PFSK-1 (cell line): ENCODE measurements around the gene NNAT.

ENCODE experiments used
- POLR2AphosphoS5 ChIP-seq: IDR thresholded peaks from 2 replicates; pipeline ENCODE4 v1.6.1; 2012; ENCODE audit warnings: low read depth, mild to moderate bottlenecking, control low read depth, low read length, moderate library complexity
- REST ChIP-seq, 2 experiments: IDR thresholded peaks; 2 replicates each; pipeline versions ENCODE4 v1.6.1 to v1.8.0; 2011 to 2012; ENCODE audit warnings: low read depth in 2 of 2, low read length in 2 of 2, control low read depth in 1 of 2, inconsistent platforms in 1 of 2, mild to moderate bottlenecking in 1 of 2, moderate library complexity in 1 of 2; ENCODE audit not compliant: insufficient read depth in 1 of 2
- TAF1 ChIP-seq: IDR thresholded peaks from 2 replicates; pipeline ENCODE4 v1.6.1; 2012; ENCODE audit warnings: low read length, control low read depth, borderline replicate concordance; ENCODE audit not compliant: insufficient read depth

DNA sequence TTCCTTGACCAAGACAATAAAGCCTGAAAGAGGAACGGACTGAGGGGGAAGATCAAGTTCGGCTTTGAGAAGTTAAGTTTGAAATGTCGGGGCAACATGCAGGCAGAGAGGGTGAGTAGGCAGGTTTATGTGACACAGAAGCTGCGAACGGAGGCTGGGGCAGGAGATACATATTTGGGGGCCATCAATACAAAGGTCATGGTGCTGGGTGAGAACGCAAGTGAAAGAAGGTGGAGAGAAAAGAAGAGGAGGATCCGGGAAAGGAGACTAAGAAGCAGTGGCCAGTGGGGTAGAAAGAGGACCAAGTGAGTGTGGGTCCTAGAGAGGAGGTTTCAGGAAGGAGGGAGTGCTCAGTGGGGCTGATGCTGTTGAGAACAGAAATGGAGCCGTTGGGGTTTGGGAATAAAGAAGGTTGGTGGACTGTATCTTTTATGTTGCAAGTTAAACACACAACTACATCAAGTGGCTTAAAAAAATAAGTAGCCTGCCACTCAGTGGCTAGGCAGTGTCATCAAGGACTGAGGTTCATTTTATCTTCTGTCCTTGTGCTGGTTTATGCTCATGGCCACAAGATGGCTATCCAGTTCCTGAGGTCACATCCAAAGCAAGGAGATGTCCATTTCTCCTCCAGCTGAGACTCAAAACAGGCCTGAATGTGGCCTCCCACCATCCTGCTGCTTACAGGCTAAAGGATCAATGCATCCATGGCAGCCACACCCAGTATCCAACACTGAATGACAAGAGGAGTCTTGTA, 8.3 kb downstream of the NNAT start:
- TF ChIP-seq POLR2AphosphoS5 (no peak), REST (IDR thresholded peaks at IDR 0.05; ENCODE audit: insufficient read depth in 1 of 2, low read depth in 2 of 2, low read length in 2 of 2) (no peak), TAF1 (no peak)
